GM19452 (cell line): ENCODE data around the gene CPLANE2.
"Not testable (repeated sequence)": the region's sequence is repeated elsewhere in the genome, so short reads cannot be mapped to it uniquely, and the experiment has no call there.

Source experiments
- ATAC-seq: cut with Tn5 transposase; IDR thresholded peaks from one replicate; pipeline ENCODE4 v1.9.1; 2021; ENCODE audit not compliant: unreplicated experiment

Gene CPLANE2

DNA sequence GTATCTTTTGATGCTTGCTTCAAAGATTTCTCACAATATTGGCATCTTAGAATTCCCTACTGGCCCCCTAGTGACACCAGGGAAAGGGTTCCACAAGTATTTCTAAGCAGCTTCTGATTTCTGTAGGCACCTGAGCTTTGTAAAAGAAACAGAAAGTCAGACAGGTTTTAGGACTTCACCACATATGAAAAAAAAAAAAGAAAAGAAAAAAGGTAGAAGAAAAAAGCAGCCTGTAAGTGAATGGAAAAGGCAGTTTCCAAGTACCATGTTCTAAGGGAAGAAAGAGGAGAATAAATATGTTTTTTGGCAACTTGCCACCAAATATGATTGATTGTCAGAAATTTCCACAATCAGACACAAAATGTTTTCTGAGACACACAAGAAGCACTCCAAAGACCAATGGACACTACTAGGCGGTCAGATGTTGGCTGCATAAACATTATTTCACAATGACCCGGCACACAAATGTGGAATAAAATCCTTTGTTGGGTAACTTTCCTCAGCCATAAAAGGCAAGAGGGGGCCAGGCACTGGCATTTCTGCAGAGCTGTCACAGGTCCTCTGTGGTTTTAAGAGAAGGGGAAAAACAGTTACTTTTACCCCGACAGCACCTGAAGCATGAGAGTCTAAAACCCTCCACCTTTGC, 12.7 kb upstream of the CPLANE2 start:
- no peak for ATAC-seq

DNA sequence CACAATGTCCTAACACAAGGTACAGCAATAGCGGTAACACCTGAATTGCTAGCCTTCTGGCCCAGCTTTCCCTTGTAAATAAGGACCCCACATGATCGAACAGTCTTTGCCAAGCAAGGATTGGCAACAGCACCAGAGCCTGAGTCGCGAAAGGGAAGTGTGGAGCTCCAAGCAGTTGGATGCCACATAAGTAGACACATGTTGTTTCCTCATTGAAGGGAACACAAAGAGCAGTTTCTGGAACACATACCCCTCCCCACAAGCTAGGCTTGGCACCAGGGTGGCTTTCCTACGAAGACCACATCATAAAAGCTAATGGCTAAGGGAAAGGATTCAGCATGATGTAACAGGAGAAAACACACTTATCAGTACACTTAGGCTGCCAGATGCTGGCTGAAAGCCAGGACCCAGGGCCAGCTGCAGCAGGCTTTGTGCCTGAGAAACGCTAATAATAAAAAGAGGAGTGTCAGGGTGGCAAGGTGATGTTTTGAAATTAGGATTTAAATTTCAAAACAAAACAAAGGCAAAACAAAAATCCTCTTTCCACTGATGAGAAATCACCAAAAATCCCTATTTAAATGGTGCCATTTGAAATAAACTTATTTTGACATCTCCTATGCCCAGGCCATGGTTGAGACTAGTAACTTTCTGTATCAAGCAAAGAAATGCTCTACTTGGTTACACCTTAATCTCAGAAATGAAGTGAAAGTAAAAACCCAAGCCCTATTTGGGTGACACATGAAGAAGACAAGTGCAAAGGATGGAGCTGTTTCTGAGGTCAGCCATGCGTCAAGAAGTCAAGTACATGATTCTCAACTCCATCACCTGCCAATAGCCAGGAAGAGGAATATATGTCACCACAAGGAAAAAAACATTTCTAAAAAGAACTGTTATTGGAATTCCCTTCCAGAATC, 11.9 kb upstream of the CPLANE2 start:
- no peak for ATAC-seq

- ATAC-seq = no peak
Measured at GRCh38 chr1:16248007-16248436, 11.0 kb upstream of the CPLANE2 start.

DNA sequence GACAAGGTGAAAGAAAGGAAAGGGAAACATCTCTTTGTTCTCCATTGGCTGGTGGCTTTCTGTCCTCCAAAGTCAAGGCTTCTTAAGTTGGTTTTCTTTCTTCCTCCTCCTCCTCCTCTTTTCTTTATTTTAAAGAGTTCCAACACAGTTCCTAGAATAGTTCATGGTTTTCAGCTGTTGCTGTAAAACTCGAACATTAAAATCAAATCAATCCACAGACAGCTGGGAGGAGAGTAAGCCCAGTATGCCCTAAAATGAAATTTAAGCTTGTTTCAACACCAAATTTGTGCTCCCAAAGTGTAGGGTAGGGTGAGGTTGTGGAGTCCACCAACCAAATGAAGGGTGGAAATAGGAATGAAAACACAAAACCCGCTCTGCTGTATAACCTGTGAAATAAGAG, 10.5 kb upstream of the CPLANE2 start:
- no peak for ATAC-seq

- ATAC-seq = no peak
Measured at GRCh38 chr1:16246961-16247360, 10.0 kb upstream of the CPLANE2 start.

DNA sequence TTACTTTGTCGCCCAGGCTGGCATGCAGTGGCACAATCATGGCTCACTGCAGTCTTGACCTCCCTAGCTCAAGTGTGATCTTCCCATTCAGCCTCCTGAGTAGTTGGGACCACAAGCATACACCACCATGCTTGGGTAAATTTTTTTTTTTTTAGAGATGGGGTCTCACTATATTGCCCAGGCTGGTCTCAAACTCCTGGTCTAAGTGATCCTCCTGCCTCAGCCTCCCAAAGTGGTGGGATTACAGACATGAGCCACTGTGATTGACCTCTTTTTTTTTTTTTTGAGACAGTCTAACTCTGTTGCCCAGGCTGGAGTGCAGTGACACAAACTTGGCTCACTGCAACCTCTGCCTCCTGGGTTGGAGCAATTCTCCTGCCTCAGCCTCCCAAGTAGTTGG, 9.3 kb upstream of the CPLANE2 start:
- ATAC-seq = not testable (repeated sequence)

GRCh38 chr1:16245476-16246196, 8.7 kb upstream of the CPLANE2 start:
- no peak for ATAC-seq

DNA sequence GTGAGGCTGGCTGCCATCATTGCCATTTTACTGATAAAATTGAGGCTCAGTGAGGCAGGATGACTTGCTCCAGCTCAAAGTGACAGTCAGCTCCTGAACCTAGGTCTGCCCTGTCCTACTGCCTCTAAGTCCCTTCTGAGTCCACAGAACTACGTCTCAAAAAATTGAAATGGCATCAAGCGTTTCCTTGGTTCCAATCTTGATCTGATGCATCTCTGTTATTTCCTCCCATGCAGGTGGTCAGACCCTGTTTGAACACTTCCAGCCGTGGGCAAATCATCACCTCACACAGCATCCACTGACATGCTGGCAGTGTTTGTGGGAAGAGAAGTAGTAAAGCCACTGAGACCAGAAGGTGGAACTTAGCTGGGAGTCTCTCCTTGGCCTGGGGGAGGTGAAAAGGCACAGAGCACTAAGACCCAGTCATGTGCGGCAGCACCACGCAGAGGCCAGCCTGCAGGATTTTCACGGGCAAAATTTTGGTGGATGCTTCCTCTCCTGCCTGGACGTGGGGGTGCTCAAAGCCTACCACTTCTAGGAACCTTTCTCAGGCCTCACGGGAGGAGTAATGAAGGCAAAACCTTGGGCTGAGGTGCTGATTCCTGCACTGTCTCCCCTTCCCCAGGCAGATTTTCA, 7.8 kb upstream of the CPLANE2 start:
- ATAC-seq = no peak

- no peak for ATAC-seq
Measured at GRCh38 chr1:16243936-16244649, 7.1 kb upstream of the CPLANE2 start.

- ATAC-seq = no peak
Measured at GRCh38 chr1:16243215-16243610, 6.2 kb upstream of the CPLANE2 start.

DNA sequence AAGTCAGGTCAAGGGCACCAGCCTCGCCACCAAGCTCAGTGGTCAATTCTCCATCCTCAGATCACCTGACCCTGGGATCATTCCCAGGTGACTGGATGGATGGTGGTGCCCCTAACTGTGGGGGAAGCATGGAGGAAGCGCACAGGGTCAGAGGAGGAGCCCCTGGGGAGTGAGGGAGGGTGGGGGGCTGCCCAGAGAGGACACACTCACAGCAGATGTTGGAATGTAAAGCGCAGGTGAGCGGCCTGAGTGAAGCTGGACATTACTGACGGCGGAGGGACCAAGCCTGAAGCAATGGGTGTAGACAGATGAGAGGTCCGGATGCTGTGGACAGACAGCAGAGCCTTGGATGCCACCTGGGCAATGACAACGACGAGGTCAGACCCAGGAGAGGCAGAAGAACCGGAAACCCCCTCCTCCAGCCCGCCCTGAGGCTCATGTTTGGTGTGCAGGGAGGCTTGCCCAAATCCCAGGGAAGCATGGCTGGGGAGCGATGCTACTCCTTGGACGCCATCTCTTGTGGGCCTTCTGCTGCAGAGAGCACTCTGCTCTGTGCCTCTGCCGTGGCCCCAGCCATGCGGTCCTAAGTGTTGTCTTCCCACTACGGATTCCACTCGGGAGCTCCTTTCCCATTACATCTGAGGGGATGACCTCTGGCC, 5.7 kb upstream of the CPLANE2 start:
- no peak for ATAC-seq

DNA sequence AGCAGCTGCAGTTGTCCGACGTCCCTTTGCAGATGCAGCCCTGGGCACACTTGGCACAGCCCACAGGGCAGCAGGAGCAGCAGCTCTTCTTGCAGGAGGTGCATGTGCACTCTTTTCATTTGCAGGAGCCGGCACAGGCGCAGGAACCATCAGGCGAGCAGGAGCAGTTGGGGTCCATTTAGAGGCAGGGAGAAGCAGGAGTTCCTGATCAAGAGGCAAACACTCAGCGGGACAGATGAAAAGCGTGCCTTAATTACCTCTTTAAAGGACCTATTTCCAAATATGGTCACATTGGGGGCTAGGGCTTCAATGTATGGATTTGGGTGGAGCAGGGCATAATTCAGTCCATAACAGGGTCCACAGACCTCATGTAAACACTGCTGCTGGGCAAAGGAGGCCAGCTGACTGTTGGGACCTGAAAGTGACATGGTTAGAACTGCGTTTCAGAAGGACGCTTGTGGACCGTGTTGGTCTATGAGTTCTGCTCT, 4.3 kb upstream of the CPLANE2 start:
- ATAC-seq = no peak

- ATAC-seq = no peak
Measured at GRCh38 chr1:16239972-16240491, 3.0 kb upstream of the CPLANE2 start.

GRCh38 chr1:16237343-16237830, 404 bp upstream of the CPLANE2 start:
- ATAC-seq = no peak

DNA sequence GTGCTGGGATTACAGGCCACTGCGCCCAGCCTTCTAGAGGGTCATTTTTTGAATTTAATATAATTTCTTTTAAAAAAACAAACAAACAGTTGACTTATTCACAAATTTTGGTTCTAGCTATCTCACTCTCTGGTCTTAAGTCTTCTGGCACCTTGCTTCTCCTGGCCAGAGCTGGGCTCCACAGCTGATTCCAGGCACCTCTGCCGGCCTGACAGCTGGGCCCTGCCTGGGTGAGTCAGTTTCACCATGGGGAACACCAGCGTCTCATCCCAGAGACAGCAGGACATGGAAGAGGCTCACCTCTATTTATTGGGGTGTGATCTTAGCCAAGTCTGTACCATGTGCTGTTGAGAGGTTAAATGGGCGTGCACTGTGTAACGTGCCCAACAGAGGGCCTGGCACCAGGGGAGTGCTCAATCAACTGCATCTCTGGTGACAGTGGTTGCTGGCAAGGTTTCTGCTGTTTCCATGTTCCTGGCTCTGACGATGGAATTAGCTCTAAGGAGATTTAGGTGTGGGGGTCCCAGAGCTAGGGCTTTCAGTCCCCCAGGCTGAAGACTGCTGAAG, 956 bp downstream of the CPLANE2 start:
- peak; percentile 45 for ATAC-seq

DNA sequence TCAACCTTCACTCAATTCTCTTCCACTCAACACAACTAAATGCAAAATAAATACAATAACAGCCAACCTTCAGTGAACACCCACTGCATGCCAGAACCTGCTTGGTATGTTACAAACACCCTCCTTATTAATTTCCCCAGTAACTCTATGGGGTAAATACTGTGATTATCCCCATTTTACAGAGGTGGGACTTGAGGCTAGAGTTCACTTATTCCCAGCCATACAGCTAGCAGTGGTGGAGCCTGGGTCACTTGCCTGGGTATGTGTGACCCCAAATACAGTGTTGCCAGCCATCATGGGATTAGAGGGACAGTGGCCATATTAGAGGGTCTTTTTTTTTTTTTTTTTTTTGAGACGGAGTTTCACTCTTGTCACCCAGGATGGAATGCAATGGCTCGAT, 1.6 kb downstream of the CPLANE2 start:
- ATAC-seq = no peak

- no peak for ATAC-seq
Measured at GRCh38 chr1:16233431-16233830, 3.6 kb downstream of the CPLANE2 start.

DNA sequence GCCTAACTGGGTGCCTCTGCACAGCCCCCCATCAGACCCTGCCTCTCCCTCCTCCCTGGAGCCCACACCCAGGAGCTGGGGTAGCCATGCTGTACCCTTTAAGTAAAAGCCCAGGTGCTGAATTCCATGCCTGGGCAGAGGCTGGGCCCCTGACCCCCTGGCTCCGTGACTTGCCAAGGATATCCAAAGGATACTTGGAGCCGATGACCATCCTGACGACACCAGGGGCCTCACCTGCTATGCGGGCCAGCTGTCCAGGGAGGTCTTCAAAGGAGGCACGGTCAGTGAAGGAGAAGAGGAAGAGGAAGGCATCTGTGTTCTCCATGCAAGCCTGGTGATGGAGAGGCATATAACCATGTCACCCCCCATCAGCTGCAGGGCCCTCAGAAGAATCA, 4.7 kb downstream of the CPLANE2 start:
- no peak for ATAC-seq
